Brain microvascular endothelial cell (primary cell): ENCODE results near the gene BICRAL.
"Not testable (repeated sequence)": the region's sequence is repeated elsewhere in the genome, so short reads cannot be mapped to it uniquely, and the experiment has no call there.

Experiments
- DNase-seq: peaks from one replicate; pipeline ENCODE4 v3.0.0-alpha.2; 2020
- H3K27ac ChIP-seq: fragments of 250-450 bp; sonication (Bioruptor Pico); 2 replicates; pipeline ENCODE4 v1.5.1; 2020; ENCODE audit warnings: mild to moderate bottlenecking, moderate library complexity
- H3K27me3 ChIP-seq: fragments of 250-450 bp; sonication (Bioruptor Pico); replicated peaks from 2 replicates; pipeline ENCODE4 v1.5.1; 2020; ENCODE audit warnings: mild to moderate bottlenecking
- H3K36me3 ChIP-seq: fragments of 250-450 bp; sonication (Bioruptor Pico); replicated peaks from 2 replicates; pipeline ENCODE4 v1.5.1; 2020; ENCODE audit warnings: mild to moderate bottlenecking
- H3K4me3 ChIP-seq: 2 replicates; pipeline ENCODE4 v1.5.1; 2011; ENCODE audit warnings: low read depth, mild to moderate bottlenecking, control low read depth, low read length, moderate library complexity
- CTCF ChIP-seq: IDR thresholded peaks from 2 replicates; pipeline ENCODE4 v1.5.1; 2011; ENCODE audit warnings: low read depth, mild to moderate bottlenecking, moderate library complexity, low read length, control low read depth, inconsistent platforms; ENCODE audit errors: missing control alignments
- in situ Hi-C: cut with HindIII; loops from 2 replicates; pipeline ENCODE4 v1.10.0; 2017; ENCODE audit warnings: low sequenced_read_pairs, low pct_ligation_motif_present

BICRAL gene

GRCh38 chr6:42896178-42896719, 114.4 kb downstream of the BICRAL start:
- Histone ChIP-seq H3K27me3 (no peaks in the 10 kb centered on the region), H3K27ac (no peak overlapping the region), H3K4me3 (no peak overlapping the region), H3K36me3 (no peaks in the 10 kb centered on the region)
- DNase-seq = no peak
- no peak for TF ChIP-seq CTCF
- in situ Hi-C loops = no loop called here

GRCh38 chr6:42898891-42899361, 117.1 kb downstream of the BICRAL start:
- Histone ChIP-seq H3K36me3 (no peaks in the 10 kb centered on the region), H3K27me3 (no peaks in the 10 kb centered on the region), H3K27ac (no peak overlapping the region), H3K4me3 (no peak overlapping the region)
- in situ Hi-C loops = no loop called here
- TF ChIP-seq CTCF = peak; percentile 70
- peak; percentile 64 for DNase-seq

- no peaks in the 10 kb centered on the region for H3K27me3 ChIP-seq
- no peak overlapping the region for H3K4me3 ChIP-seq
- in situ Hi-C loops = no loop called here
- TF ChIP-seq CTCF = no peak
- DNase-seq = no peak
- no peaks in the 10 kb centered on the region for H3K36me3 ChIP-seq
- no peak overlapping the region for H3K27ac ChIP-seq
Measured at GRCh38 chr6:42899871-42900270, 118.0 kb downstream of the BICRAL start.

GRCh38 chr6:42901538-42901957, 119.7 kb downstream of the BICRAL start:
- TF ChIP-seq CTCF = peak; percentile 80
- Histone ChIP-seq H3K4me3 (no peak overlapping the region), H3K36me3 (no peaks in the 10 kb centered on the region), H3K27ac (no peak overlapping the region), H3K27me3 (no peaks in the 10 kb centered on the region)
- in situ Hi-C loops = no loop called here
- peak; percentile 78 for DNase-seq

- H3K27ac ChIP-seq, H3K4me3 ChIP-seq, in situ Hi-C loops, H3K27me3 ChIP-seq, H3K36me3 ChIP-seq, DNase-seq: not testable (repeated sequence)
Measured at GRCh38 chr6:42902429-42903263, 120.8 kb downstream of the BICRAL start.

- no peaks in the 10 kb centered on the region for H3K27me3 ChIP-seq
- no peak overlapping the region for H3K4me3 ChIP-seq
- H3K27ac ChIP-seq = no peak overlapping the region
- H3K36me3 ChIP-seq = no peaks in the 10 kb centered on the region
- TF ChIP-seq CTCF = no peak
- no peak for DNase-seq
- in situ Hi-C loops = no loop called here
Measured at GRCh38 chr6:42904467-42904866, 122.6 kb downstream of the BICRAL start.
